Heart right ventricle (tissue), 16 donors: ENCODE data around the gene MAPK8IP3. TPM values are rescaled to one million over a fixed set of nuclear protein-coding genes. Genes with fewer than 3 reads are reported as not detected.

Source experiments
- ATAC-seq, 8 donors: fragments of 200-7000 bp; cut with Tn5 transposase; one replicate each; pipeline ENCODE4 v1.9.1; 2020; ENCODE audit warnings: mild to moderate bottlenecking in 8 of 8, moderate library complexity in 8 of 8, moderate number of reproducible peaks in 1 of 8
- DNase-seq, 2 donors: peaks; one replicate each; pipeline ENCODE4 v3.0.0-alpha.2; 2020
- H3K27ac ChIP-seq, 10 donors: fragments of 200-600 bp; sonication (generic) in 2 of 10; one replicate each; pipeline versions ENCODE4 v1.5.0 to v1.8.0; 2020 to 2022; ENCODE audit warnings: mild to moderate bottlenecking in 3 of 10
- H3K27me3 ChIP-seq, 7 donors: fragments of 200-600 bp; one replicate each; pipeline ENCODE4 v1.8.0; 2021 to 2022; ENCODE audit warnings: mild to moderate bottlenecking in 2 of 7
- H3K36me3 ChIP-seq, 9 donors: fragments of 200-600 bp; sonication (generic) in 1 of 9; one replicate each; pipeline versions ENCODE4 v1.5.0 to v1.8.0; 2020 to 2022; ENCODE audit warnings: mild to moderate bottlenecking in 2 of 9
- H3K4me1 ChIP-seq, 9 donors: fragments of 200-600 bp; sonication (generic) in 1 of 9; one replicate each; pipeline versions ENCODE4 v1.5.0 to v1.8.0; 2020 to 2022; ENCODE audit warnings: mild to moderate bottlenecking in 4 of 9
- H3K4me3 ChIP-seq, 10 donors: fragments of 200-600 bp; sonication (generic) in 2 of 10; one replicate each; pipeline versions ENCODE4 v1.5.0 to v1.8.0; 2020 to 2022; ENCODE audit warnings: mild to moderate bottlenecking in 7 of 10, moderate library complexity in 2 of 10
- H3K9me3 ChIP-seq, 11 donors: fragments of 200-600 bp in 10 of 11; sonication (generic) in 2 of 11; one replicate each; pipeline versions ENCODE4 v1.5.0 to v1.8.0; 2013 to 2022; ENCODE audit warnings: mild to moderate bottlenecking in 2 of 11, control low read depth in 1 of 11, moderate library complexity in 1 of 11
- WGBS, 2 donors: extraction: QIAGEN DNeasy Blood & Tissue Kit; methylation state at CpG; one replicate each; pipeline ENCODE4 v1.1.7; 2013; ENCODE audit warnings: inconsistent platforms in 1 of 2; 5-methylcytosine and 5-hydroxymethylcytosine counted together
- intact Hi-C, 10 donors: fragments of 100-400 bp; cut with DNase I; formaldehyde crosslinking; loops; one replicate each; pipeline versions ENCODE4 v1.11.1 to v1.14.2; 2022
- polyA plus RNA-seq, 2 donors: library from polyadenylated mRNA; stranded (reverse); fragments of 200-250 nt; gene quantifications; one replicate each; pipeline ENCODE4 v1.2.3, GENCODE V29; 2013
- total RNA-seq, 10 donors: library from RNA; stranded (reverse); fragmentation: NEBNext Ultra II Directional in 3 of 10; extraction: Animal tissue kit (Norgen Biotek cat#: 25700) in 3 of 10; gene quantifications; one replicate each; pipeline versions ENCODE4 v1.2.1 to v1.2.4, GENCODE V29; 2021 to 2023
- TF ChIP-seq, protein P1 (sequence below), 9 donors: fragments of 200-600 bp; sonication (generic) in 2 of 9; IDR thresholded peaks; one replicate each; pipeline versions ENCODE4 v1.5.0 to v1.8.0; 2021 to 2022; ENCODE audit warnings: antibody characterized with exemption in 9 of 9, mild to moderate bottlenecking in 5 of 9, moderate library complexity in 1 of 9
- donor health status: Arrhythmogenic right ventricular cardiomyopathy.
- donor health status: ischemic (EF 13 %, LVEDD 7.1; RV severe dilation, severe dysfunction).
- donor health status: healthy with polysubstance abuse.
- donor health status: DM: no; HTN: yes; CAD: no.
- donor health status: DM: no; HTN: no; CAD: no.
- donor health status: ischemic (EF 25% LVEDD 6.9; RV normal size, moderate dysfunction).
- donor health status: ischemic (EF 25% LVEDD 5.7; RV mildly dilated, moderate dysfunction).
- donor health status: healthy.
- donor health status: DM: yes; HTN: yes; CAD: no.
- donor health status: Ischemic cardiomyopathy.
- donor health status: ischemic (EF 35%, LVEDD 5.7; RV mildly dilated, moderate dysfunction).
- donor health status: nonischemic (EF 11% LVEDD 7.7; RV severe dilation, severe dysfunction).
- donor health status: DM: yes; HTN: yes; CAD: no.
- donor health status: PGD.
- donor health status: ischemic (EF 29% LVEDD 5.4; RV normal size, mild dysfunction).
- donor health status: nonischemic (EF 23%, LVEDD 6.1; RV moderate dilation, normal function).

The MAPK8IP3 gene
- total and polyA plus RNA-seq, 12 donors = 31.2 to 126 (median 71.7) TPM

DNA sequence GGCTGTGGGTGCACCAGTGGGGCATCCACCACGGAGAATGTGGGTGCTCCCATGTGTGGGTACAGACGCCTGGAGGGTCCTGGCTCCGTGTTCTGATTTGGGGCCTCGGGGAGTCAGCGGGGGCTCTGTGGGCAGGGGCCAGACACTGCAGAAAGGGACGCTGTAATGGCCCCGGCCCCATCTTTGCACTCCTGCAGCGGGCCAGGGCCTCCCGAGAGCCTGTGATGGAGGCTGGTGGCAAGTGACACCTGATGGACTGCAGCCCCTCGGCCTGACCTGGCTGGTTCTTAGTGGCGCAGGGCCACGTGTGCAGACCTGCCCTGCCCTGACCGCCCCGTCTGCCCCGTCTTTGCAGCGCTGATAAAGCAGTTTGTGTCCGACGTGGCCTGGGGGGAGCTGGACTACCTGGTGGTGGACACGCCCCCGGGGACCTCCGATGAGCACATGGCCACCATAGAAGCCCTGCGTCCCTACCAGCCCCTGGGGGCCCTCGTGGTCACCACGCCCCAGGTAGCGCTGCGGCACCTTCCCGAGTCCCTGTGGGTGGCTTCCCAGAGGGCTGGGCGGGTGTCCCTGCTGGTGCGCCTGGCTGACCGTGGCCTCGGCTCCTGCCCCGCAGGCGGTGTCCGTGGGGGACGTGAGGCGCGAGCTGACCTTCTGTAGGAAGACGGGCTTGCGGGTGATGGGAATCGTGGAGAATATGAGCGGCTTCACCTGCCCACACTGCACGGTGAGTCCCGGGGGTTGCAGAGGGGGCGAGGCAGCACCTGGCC is 81.5 kb downstream of the MAPK8IP3 start:
- Histone ChIP-seq H3K4me1 (peaks cover 4 to 33% (median 15%) of the 10 kb centered on the region in 9 donors), H3K36me3 (peaks cover 0 to 63% (median 12%) of the 10 kb centered on the region in 9 donors), H3K27ac (no peak overlapping the region), H3K4me3 (no peak overlapping the region), H3K27me3 (no peaks in the 10 kb centered on the region), H3K9me3 (no peaks in the 10 kb centered on the region)
- ATAC-seq = no peak
- TF ChIP-seq, protein P1, sequence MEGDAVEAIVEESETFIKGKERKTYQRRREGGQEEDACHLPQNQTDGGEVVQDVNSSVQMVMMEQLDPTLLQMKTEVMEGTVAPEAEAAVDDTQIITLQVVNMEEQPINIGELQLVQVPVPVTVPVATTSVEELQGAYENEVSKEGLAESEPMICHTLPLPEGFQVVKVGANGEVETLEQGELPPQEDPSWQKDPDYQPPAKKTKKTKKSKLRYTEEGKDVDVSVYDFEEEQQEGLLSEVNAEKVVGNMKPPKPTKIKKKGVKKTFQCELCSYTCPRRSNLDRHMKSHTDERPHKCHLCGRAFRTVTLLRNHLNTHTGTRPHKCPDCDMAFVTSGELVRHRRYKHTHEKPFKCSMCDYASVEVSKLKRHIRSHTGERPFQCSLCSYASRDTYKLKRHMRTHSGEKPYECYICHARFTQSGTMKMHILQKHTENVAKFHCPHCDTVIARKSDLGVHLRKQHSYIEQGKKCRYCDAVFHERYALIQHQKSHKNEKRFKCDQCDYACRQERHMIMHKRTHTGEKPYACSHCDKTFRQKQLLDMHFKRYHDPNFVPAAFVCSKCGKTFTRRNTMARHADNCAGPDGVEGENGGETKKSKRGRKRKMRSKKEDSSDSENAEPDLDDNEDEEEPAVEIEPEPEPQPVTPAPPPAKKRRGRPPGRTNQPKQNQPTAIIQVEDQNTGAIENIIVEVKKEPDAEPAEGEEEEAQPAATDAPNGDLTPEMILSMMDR (IDR thresholded peaks at IDR 0.05) = no peak
- intact Hi-C loops = no loop called here
- peak; percentile 4 to 13 for DNase-seq
- WGBS, 2 donors = 91 to 93% methylated on average over 44 of the region's 44 CpGs

DNA sequence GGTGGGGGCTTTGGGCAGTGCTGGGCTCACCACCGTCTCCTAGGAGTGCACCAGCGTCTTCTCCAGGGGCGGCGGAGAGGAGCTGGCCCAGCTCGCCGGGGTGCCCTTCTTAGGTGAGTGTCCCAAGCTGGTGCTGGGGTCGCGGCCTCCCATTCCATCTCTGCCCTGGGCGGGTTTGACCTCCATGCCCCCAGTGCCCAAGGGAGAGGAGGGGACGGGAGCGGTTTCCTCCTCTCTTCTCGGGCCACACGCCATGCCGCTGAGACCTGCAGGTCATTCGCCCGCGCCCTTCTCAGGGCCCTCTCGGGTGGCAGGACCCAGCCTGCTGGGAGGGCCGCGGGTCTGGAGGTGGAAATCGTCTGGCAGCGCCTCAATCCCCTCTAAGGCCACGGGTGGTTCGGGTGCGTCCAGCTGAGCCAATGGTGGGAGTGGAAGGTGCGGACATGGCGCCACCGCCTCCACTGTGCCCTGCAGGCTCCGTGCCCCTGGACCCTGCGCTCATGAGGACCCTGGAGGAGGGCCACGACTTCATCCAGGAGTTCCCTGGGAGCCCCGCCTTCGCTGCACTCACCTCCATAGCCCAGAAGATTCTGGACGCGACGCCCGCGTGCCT is 82.2 kb downstream of the MAPK8IP3 start:
- 89 to 90% methylated on average over 36 to 38 of the region's 38 CpGs for WGBS, 2 donors
- ATAC-seq = no peak
- H3K36me3 ChIP-seq = peaks cover 0 to 63% (median 12%) of the 10 kb centered on the region in 9 donors

DNA sequence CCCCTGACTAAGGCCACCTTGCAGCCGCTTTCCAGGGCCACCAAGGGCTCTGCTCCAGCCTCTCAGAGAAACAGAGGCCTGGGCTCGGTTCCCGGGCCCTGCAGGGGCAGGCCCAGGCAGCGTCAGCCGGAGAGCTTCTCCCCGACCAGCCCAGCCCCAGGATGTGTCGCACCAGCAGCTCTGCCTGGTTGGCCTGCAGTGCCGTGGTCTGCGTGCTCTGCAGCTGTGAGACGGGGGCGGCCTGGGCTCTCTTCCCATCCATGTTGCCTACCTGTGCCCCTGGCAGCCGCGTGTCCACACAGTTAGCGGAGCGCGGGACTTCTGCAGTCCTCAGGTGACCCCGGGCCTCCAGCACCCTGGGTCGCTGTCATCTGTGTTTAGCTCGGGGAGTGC is 82.7 kb downstream of the MAPK8IP3 start:
- Histone ChIP-seq H3K27me3 (no peaks in the 10 kb centered on the region), H3K9me3 (no peaks in the 10 kb centered on the region), H3K36me3 (peaks cover 0 to 63% (median 12%) of the 10 kb centered on the region in 9 donors), H3K27ac (no peak overlapping the region), H3K4me3 (no peak overlapping the region), H3K4me1 (peaks cover 4 to 27% (median 15%) of the 10 kb centered on the region in 9 donors)
- 62 to 69% methylated on average over 18 to 19 of the region's 19 CpGs for WGBS, 2 donors
- intact Hi-C loops = no loop called here
- ATAC-seq (no peak), DNase-seq (peak; percentile 7 to 10)
- TF ChIP-seq, protein P1 (IDR thresholded peaks at IDR 0.05) = no peak

More for the DNA sequence above, 82.2 kb downstream of the MAPK8IP3 start:
- no peak overlapping the region for H3K4me3 ChIP-seq
- TF ChIP-seq, protein P1 (IDR thresholded peaks at IDR 0.05) = no peak
- no peaks in the 10 kb centered on the region for H3K27me3 ChIP-seq
- H3K4me1 ChIP-seq = peaks cover 4 to 32% (median 15%) of the 10 kb centered on the region in 9 donors
- peak; percentile 3 to 14 for DNase-seq
- no peaks in the 10 kb centered on the region for H3K9me3 ChIP-seq
- intact Hi-C loops = no loop called here
- H3K27ac ChIP-seq = no peak overlapping the region

DNA sequence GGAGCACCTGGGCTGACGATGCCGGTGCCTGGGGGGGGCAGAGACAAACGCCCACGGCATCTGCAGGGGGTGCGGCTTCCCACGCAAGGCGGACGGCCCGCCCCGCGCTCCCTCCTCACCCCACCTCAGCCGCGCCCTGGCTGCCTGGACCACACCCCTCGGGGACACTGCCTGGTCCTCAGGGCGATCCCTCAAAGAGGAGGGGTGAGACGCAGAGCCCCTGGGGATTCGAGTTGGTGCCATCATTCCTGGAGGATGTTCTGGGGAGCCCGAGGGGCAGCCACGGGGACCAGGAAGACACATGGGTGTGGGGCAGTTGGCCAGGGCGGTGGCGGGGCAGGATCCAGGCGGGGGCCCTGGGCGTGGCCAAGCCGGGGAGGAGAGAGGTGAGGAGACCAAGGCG is 83.6 kb downstream of the MAPK8IP3 start:
- no peaks in the 10 kb centered on the region for H3K9me3 ChIP-seq
- H3K27me3 ChIP-seq = no peaks in the 10 kb centered on the region
- H3K4me1 ChIP-seq = peaks cover 0 to 18% (median 8%) of the 10 kb centered on the region in 9 donors
- H3K27ac ChIP-seq = no peak overlapping the region
- ATAC-seq = no peak
- peak in 1 of 2 donors; percentile 13 for DNase-seq
- WGBS, 2 donors = 90 to 92% methylated on average over 25 of the region's 25 CpGs
- intact Hi-C loops = loop anchor here in 1 of 10 donors (10.0 kb wide), 1 partner anchor 55 kb away; no protein-coding TSS in a partner anchor
- peaks cover 0 to 63% (median 12%) of the 10 kb centered on the region in 9 donors for H3K36me3 ChIP-seq
- TF ChIP-seq, protein P1 (IDR thresholded peaks at IDR 0.05) = no peak
- no peak overlapping the region for H3K4me3 ChIP-seq
